ENCODE results near the gene HOXA7. TPM values are rescaled to one million over a fixed set of nuclear protein-coding genes. Genes with fewer than 3 reads are reported as not detected.

HOXA7 gene
- not detected for total RNA-seq
- long read RNA-seq: 0 reads

- H3K9me3 ChIP-seq: no peaks in the 10 kb centered on the region
- TF ChIP-seq POLR2A (IDR thresholded peaks at IDR 0.05): no peak
- TF ChIP-seq, protein P1, sequence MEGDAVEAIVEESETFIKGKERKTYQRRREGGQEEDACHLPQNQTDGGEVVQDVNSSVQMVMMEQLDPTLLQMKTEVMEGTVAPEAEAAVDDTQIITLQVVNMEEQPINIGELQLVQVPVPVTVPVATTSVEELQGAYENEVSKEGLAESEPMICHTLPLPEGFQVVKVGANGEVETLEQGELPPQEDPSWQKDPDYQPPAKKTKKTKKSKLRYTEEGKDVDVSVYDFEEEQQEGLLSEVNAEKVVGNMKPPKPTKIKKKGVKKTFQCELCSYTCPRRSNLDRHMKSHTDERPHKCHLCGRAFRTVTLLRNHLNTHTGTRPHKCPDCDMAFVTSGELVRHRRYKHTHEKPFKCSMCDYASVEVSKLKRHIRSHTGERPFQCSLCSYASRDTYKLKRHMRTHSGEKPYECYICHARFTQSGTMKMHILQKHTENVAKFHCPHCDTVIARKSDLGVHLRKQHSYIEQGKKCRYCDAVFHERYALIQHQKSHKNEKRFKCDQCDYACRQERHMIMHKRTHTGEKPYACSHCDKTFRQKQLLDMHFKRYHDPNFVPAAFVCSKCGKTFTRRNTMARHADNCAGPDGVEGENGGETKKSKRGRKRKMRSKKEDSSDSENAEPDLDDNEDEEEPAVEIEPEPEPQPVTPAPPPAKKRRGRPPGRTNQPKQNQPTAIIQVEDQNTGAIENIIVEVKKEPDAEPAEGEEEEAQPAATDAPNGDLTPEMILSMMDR (IDR thresholded peaks at IDR 0.05): no peak
- no peak within 1 kb of the TSS for H3K4me3 ChIP-seq
- peaks cover 32 to 60% of the 10 kb centered on the region in 2 donors for H3K27me3 ChIP-seq
- no peak for ATAC-seq
- WGBS (ENCODE audit: insufficient coverage, low coverage, low lambda C conversion rate, missing lambda C conversion rate): 3% methylated on average over 6 of the region's 33 CpGs
- no peaks in the 10 kb centered on the region for H3K36me3 ChIP-seq
- DNase-seq: peak in 1 of 3 donors; percentile 31
- no peak within 1 kb of the TSS for H3K27ac ChIP-seq
- intact Hi-C loops (cut with DNase I): loop anchor here (5.0 to 10.0 kb wide), 2 partner anchors 479 to 782 kb away; no protein-coding TSS in a partner anchor
- H3K4me1 ChIP-seq: peaks cover 0 to 15% (median 6%) of the 10 kb centered on the region in 4 donors
Measured at GRCh38 chr7:27156508-27156898, at the start of gene HOXA7. Gene HOXA7 (minus strand): TSS chr7:27156675. CDS start chr7:27156545, 130 bp downstream.

DNA sequence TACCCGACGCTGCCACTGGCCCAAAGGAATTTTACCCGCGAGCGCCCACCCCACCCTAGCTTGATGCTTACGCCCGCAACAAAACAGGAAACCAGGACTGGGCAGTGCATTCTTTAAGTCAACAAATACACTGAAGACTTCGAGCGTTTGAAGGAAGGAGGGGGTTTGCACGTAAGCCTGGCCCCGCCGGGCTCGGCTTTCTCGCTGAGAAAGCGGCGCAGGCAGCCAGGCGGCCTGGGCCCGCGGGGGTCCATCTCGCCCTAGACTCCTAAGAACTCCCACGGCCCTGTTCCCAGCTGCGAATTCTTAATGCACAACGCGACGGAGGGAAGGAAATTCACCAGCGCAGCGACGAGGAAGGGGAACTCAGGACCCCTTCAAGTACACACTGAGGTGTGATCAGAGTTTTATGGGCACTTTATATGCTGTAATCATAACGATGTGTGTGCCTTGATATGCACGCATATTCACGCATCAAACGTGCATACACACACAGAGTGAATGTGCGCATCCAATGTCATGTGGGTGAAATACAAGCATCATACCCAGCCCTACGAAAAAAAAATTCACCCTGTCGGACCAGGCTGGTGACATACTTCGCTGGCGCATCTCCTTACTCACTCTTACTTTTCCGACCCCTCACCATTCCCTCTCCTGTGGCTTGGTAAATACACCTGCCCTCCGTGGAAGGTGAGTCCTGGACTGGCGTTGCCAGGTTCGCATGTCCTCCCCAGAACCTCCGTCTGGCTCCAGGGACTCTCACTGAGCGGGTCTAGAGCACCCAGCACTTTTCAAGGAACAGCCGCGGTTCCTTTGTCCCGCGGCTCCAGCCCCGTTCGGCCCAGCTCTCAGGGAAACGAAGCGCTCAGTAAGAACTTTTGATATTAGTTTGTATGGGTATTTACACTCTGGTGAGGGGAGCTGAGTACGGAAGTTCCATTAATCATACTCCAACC, 49.1 kb upstream of the HOXA7 start:
- intact Hi-C loops (cut with DNase I): loop anchor here in 1 of 2 donors (10.0 kb wide), 1 partner anchor 819 kb away; no protein-coding TSS in a partner anchor
- WGBS (ENCODE audit: insufficient coverage, low coverage, low lambda C conversion rate, missing lambda C conversion rate): 11% methylated on average over 48 of the region's 52 CpGs

GRCh38 chr7:27204851-27205322, 48.4 kb upstream of the HOXA7 start:
- peak in 3 of 4 donors; percentile 7 to 13 (median 8) for ATAC-seq
- WGBS (ENCODE audit: insufficient coverage, low coverage, low lambda C conversion rate, missing lambda C conversion rate): 0% methylated on average over 11 of the region's 41 CpGs
- H3K9me3 ChIP-seq: no peaks in the 10 kb centered on the region
- H3K4me1 ChIP-seq: peaks cover 0 to 25% (median 5%) of the 10 kb centered on the region in 4 donors
- peaks cover 33 to 56% of the 10 kb centered on the region in 2 donors for H3K27me3 ChIP-seq
- H3K36me3 ChIP-seq: no peaks in the 10 kb centered on the region
- no peak for TF ChIP-seq POLR2A (IDR thresholded peaks at IDR 0.05)
- TF ChIP-seq, protein P1 (IDR thresholded peaks at IDR 0.05): no peak
- no peak overlapping the region for H3K4me3 ChIP-seq
- intact Hi-C loops (cut with DNase I): loop anchor here in 1 of 2 donors (10.0 kb wide), 1 partner anchor 820 kb away; no protein-coding TSS in a partner anchor
- peak in 1 of 3 donors; percentile 52 for DNase-seq
- H3K27ac ChIP-seq: no peak overlapping the region

More for the DNA sequence above, 49.1 kb upstream of the HOXA7 start:
- peak in 1 of 3 donors; percentile 14 for DNase-seq
- no peak overlapping the region for H3K27ac ChIP-seq
- no peaks in the 10 kb centered on the region for H3K36me3 ChIP-seq
- TF ChIP-seq, protein P1 (IDR thresholded peaks at IDR 0.05): no peak
- no peak for TF ChIP-seq POLR2A (IDR thresholded peaks at IDR 0.05)
- H3K27me3 ChIP-seq: peaks cover 33 to 51% of the 10 kb centered on the region in 2 donors
- no peaks in the 10 kb centered on the region for H3K9me3 ChIP-seq
- no peak for ATAC-seq
- no peak overlapping the region for H3K4me3 ChIP-seq
- peaks cover 0 to 20% (median 5%) of the 10 kb centered on the region in 4 donors for H3K4me1 ChIP-seq

DNA sequence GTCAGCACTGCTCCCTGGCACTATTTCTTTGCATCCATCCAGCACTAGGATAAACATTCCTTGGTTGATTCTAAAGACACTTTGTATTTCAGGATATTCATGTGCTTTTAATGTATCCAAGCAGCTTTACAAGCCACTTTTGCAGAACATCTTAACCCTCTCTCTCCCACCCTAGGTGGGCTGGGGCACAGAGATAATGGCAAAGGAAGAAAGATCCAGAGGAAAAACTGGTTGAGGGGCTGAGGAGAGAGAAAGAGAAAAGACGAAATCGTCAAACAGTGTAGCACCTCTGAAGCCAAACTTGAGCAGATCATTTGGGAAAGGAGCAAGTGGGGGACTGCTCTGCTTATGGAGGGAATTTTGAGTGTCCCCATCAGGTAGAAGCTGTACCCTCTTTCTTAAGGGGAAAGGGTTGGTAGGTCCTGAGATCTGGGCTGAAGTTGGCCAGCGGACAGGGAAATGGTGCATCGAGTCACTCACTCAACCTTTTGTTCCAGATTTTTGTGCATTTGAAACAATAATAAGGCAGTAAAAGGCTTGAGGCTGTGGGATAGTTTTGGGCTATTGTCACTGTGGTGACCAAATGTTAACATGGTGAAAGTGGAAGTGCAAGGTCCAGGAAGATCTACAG, 47.6 kb upstream of the HOXA7 start:
- peaks cover 0 to 25% (median 5%) of the 10 kb centered on the region in 4 donors for H3K4me1 ChIP-seq
- ATAC-seq: no peak
- DNase-seq: no peak
- H3K27me3 ChIP-seq: peaks cover 33 to 59% of the 10 kb centered on the region in 2 donors
- no peak for TF ChIP-seq POLR2A (IDR thresholded peaks at IDR 0.05)
- TF ChIP-seq, protein P1 (IDR thresholded peaks at IDR 0.05): no peak
- no peaks in the 10 kb centered on the region for H3K9me3 ChIP-seq
- intact Hi-C loops (cut with DNase I): loop anchor here in 1 of 2 donors (10.0 kb wide), 1 partner anchor 821 kb away; no protein-coding TSS in a partner anchor
- H3K27ac ChIP-seq: no peak overlapping the region
- no peak overlapping the region for H3K4me3 ChIP-seq
- 13% methylated on average over 4 of the region's 4 CpGs for WGBS (ENCODE audit: insufficient coverage, low coverage, low lambda C conversion rate, missing lambda C conversion rate)
- no peaks in the 10 kb centered on the region for H3K36me3 ChIP-seq
